ENCODE measurements around the gene DHX38. TPM values are rescaled to one million over a fixed set of nuclear protein-coding genes. Genes with fewer than 3 reads are reported as not detected.
"Not testable (repeated sequence)": the region's sequence is repeated elsewhere in the genome, so short reads cannot be mapped to it uniquely, and the experiment has no call there.

The DHX38 gene
- total and polyA plus RNA-seq, 2 of the 13 experiments (the other 11 are each of a cell fraction or from before 2014, with no cell fraction given) = 54.4 to 85.9 TPM

DNA sequence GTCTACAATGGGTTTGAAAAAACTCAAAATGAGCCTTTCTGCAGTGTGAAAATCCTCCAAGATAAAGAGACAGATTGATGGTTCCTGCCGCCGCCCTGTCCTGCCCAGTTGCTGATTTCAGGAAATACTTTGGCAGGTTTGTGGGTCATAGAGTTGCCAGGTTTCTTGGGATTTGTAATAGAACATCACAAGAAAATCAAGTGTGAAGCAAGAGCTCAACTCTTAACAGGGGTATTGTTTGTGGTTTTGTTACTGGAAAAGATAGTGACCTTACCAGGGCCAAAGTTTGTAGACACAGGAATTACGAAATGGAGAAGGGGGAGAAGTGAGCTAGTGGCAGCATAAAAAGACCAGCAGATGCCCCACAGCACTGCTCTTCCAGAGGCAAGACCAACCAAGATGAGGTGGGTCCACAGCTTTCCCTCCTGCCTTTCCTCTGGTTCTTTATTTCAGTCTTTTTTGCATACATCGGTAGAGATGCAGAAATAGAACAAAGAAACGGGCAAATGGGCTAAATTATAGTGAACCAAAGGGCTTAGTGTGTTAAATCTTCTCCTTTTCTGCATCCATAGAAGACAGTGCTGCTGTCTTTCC lies 39.3 kb upstream of the DHX38 start, which contains the start of gene HP (continued):
- TF ChIP-seq, protein P1, sequence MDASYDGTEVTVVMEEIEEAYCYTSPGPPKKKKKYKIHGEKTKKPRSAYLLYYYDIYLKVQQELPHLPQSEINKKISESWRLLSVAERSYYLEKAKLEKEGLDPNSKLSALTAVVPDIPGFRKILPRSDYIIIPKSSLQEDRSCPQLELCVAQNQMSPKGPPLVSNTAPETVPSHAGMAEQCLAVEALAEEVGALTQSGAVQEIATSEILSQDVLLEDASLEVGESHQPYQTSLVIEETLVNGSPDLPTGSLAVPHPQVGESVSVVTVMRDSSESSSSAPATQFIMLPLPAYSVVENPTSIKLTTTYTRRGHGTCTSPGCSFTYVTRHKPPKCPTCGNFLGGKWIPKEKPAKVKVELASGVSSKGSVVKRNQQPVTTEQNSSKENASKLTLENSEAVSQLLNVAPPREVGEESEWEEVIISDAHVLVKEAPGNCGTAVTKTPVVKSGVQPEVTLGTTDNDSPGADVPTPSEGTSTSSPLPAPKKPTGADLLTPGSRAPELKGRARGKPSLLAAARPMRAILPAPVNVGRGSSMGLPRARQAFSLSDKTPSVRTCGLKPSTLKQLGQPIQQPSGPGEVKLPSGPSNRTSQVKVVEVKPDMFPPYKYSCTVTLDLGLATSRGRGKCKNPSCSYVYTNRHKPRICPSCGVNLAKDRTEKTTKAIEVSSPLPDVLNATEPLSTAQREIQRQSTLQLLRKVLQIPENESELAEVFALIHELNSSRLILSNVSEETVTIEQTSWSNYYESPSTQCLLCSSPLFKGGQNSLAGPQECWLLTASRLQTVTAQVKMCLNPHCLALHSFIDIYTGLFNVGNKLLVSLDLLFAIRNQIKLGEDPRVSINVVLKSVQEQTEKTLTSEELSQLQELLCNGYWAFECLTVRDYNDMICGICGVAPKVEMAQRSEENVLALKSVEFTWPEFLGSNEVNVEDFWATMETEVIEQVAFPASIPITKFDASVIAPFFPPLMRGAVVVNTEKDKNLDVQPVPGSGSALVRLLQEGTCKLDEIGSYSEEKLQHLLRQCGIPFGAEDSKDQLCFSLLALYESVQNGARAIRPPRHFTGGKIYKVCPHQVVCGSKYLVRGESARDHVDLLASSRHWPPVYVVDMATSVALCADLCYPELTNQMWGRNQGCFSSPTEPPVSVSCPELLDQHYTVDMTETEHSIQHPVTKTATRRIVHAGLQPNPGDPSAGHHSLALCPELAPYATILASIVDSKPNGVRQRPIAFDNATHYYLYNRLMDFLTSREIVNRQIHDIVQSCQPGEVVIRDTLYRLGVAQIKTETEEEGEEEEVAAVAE (CRISPR knock-in tag; IDR thresholded peaks at IDR 0.05; ENCODE audit: borderline replicate concordance) = peak; percentile 60; the same call in 1 of the 2 replicates
- TF ChIP-seq, protein P2, sequence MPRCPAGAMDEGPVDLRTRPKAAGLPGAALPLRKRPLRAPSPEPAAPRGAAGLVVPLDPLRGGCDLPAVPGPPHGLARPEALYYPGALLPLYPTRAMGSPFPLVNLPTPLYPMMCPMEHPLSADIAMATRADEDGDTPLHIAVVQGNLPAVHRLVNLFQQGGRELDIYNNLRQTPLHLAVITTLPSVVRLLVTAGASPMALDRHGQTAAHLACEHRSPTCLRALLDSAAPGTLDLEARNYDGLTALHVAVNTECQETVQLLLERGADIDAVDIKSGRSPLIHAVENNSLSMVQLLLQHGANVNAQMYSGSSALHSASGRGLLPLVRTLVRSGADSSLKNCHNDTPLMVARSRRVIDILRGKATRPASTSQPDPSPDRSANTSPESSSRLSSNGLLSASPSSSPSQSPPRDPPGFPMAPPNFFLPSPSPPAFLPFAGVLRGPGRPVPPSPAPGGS (CRISPR knock-in tag; IDR thresholded peaks at IDR 0.05) = 0 out of 2 replicates have a peak, but pooled peaks have one; percentile 23
- peak; percentile 65 for TF ChIP-seq CREM (IDR thresholded peaks at IDR 0.05)
- not testable (repeated sequence) for TF ChIP-seq CREM (CRISPR knock-in tag; IDR thresholded peaks at IDR 0.05); HNF1A (IDR thresholded peaks at IDR 0.05; ENCODE audit: low read depth)
- peak; percentile 72 for TF ChIP-seq POLR2G (IDR thresholded peaks at IDR 0.05; ENCODE audit: low read depth, low read length)
- peak in 1 of 2 experiments; percentile 57; a peak in 1 of 4 replicates for TF ChIP-seq HMGXB4 (CRISPR knock-in tag; IDR thresholded peaks at IDR 0.05; ENCODE audit: borderline replicate concordance in 1 of 2, low read depth in 1 of 2)
- TF ChIP-seq FOXA3 (CRISPR knock-in tag; IDR thresholded peaks at IDR 0.05) = peak; percentile 76
- peak; percentile 41; the same call in 1 of the 2 replicates for TF ChIP-seq HNF1A (CRISPR knock-in tag; IDR thresholded peaks at IDR 0.05; ENCODE audit: borderline replicate concordance)
- peak; percentile 20; the same call in 1 of the 2 replicates for TF ChIP-seq EHMT2 (IDR thresholded peaks at IDR 0.05; ENCODE audit: borderline replicate concordance, low read depth, low read length)
- peak; percentile 38; the same call in 1 of the 2 replicates for TF ChIP-seq HOMEZ (CRISPR knock-in tag; IDR thresholded peaks at IDR 0.05; ENCODE audit: low read depth)
- TF ChIP-seq, protein P3, sequence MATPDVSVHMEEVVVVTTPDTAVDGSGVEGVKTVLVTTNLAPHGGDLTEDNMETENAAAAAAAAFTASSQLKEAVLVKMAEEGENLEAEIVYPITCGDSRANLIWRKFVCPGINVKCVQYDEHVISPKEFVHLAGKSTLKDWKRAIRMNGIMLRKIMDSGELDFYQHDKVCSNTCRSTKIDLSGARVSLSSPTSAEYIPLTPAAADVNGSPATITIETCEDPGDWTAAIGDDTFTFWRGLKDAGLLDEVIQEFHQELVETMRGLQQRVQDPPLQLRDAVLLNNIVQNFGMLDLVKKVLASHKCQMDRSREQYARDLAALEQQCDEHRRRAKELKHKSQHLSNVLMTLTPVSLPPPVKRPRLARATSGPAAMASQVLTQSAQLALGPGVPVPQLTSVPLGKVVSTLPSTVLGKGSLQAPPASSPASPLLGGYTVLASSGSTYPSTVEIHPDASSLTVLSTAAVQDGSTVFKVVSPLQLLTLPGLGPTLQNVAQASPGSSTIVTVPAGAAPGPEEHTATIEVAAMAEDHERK (CRISPR knock-in tag; IDR thresholded peaks at IDR 0.05; ENCODE audit: low read depth) = 0 out of 2 replicates have a peak, but pooled peaks have one; percentile 30
